NCI-H1105 (cell line): ENCODE results near the gene SYCP3.

ENCODE experiments used
- DNase-seq: peaks from one replicate; lab custom pipeline; 2025; lab: John Stamatoyannopoulos, UW

Gene SYCP3

GRCh38 chr12:101738920-101739665 is at the start of gene SYCP3:
SYCP3 (minus strand) TSS chr12:101739462; CDS start chr12:101737935, 1,527 bp downstream.
- DNase-seq = no peak

GRCh38 chr12:101785671-101786070 is 46.4 kb upstream of the SYCP3 start:
- no peak for DNase-seq

GRCh38 chr12:101784376-101784775 is 45.1 kb upstream of the SYCP3 start:
- no peak for DNase-seq

- DNase-seq = no peak
Observed at GRCh38 chr12:101783838-101784237, 44.6 kb upstream of the SYCP3 start.

GRCh38 chr12:101783150-101783549 is 43.9 kb upstream of the SYCP3 start:
- no peak for DNase-seq

- DNase-seq = no peak
Observed at GRCh38 chr12:101782273-101782731, 43.0 kb upstream of the SYCP3 start.

GRCh38 chr12:101781834-101782233 is 42.6 kb upstream of the SYCP3 start:
- no peak for DNase-seq

GRCh38 chr12:101780599-101780998 is 41.3 kb upstream of the SYCP3 start:
- no peak for DNase-seq

- DNase-seq = no peak
Observed at GRCh38 chr12:101779626-101780025, 40.4 kb upstream of the SYCP3 start.

GRCh38 chr12:101779200-101779599 is 39.9 kb upstream of the SYCP3 start:
- no peak for DNase-seq

- no peak for DNase-seq
Observed at GRCh38 chr12:101777978-101778377, 38.7 kb upstream of the SYCP3 start.

- no peak for DNase-seq
Observed at GRCh38 chr12:101777485-101777884, 38.2 kb upstream of the SYCP3 start.

- no peak for DNase-seq
Observed at GRCh38 chr12:101775816-101776215, 36.6 kb upstream of the SYCP3 start.

- peak; percentile 35 for DNase-seq
Observed at GRCh38 chr12:101773650-101774162, 34.4 kb upstream of the SYCP3 start.

GRCh38 chr12:101772012-101772775 is 32.9 kb upstream of the SYCP3 start:
- no peak for DNase-seq

GRCh38 chr12:101769865-101770264 is 30.6 kb upstream of the SYCP3 start:
- DNase-seq = no peak

- no peak for DNase-seq
Observed at GRCh38 chr12:101768781-101769180, 29.5 kb upstream of the SYCP3 start.

- DNase-seq = no peak
Observed at GRCh38 chr12:101767537-101767936, 28.3 kb upstream of the SYCP3 start.

- DNase-seq = no peak
Observed at GRCh38 chr12:101764051-101764792, 25.0 kb upstream of the SYCP3 start.

- DNase-seq = no peak
Observed at GRCh38 chr12:101763246-101763931, 24.1 kb upstream of the SYCP3 start.

- no peak for DNase-seq
Observed at GRCh38 chr12:101761781-101762180, 22.5 kb upstream of the SYCP3 start.

- no peak for DNase-seq
Observed at GRCh38 chr12:101761350-101761749, 22.1 kb upstream of the SYCP3 start.
